DMS79 treated with DMSO at 0.1 percent for 48 hours (cell line): Measurements from ENCODE around the gene ANKRD20A1.
"Not testable (repeated sequence)": the region's sequence is repeated elsewhere in the genome, so short reads cannot be mapped to it uniquely, and the experiment has no call there.

Source experiments
- DNase-seq: peaks from one replicate; lab custom pipeline; 2025; lab: John Stamatoyannopoulos, UW

Gene ANKRD20A1

DNA sequence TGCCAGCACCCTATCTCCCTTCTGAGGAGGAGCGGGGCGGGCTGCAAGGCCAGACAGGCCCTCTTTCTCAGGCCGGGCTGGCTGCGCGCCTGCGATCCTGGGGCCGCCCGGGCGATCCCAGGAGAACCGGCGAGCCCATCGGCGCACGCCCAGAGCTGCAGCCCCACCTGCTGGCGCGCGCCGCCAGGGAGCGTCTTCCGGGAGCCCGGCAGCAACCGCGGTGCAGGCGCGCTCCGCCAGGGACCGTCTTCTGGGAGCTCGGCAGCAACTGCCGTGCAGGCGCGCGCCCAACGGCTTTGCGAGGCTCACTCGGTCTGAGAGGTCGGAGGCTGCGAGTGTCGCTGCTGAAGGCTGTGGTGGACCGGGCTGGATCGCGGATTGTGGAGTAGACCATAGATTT lies at the start of gene ANKRD20A1:
TSS of gene ANKRD20A1 (plus strand) at position 61 of the 400 bp plus-strand sequence. CDS start 496 bp downstream, outside the sequence.
- DNase-seq: not testable (repeated sequence)

- DNase-seq: not testable (repeated sequence)
Measured at GRCh38 chr9:67832088-67832487, 26.6 kb upstream of the ANKRD20A1 start.
